ENCODE data around the gene ROM1.

Gene ROM1

GRCh38 chr11:62664405-62665074, 51.5 kb downstream of the ROM1 start:
- Histone ChIP-seq H3K27ac (ENCODE audit: poor library complexity, severe bottlenecking) (peak overlapping the region; percentile 84), H3K9me3 (ENCODE audit: severe bottlenecking) (no peaks in the 10 kb centered on the region), H3K27me3 (ENCODE audit: insufficient read depth, poor library complexity, severe bottlenecking) (no peaks in the 10 kb centered on the region), H3K36me3 (ENCODE audit: low read depth) (peaks cover 32% of the 10 kb centered on the region), H3K4me1 (ENCODE audit: insufficient read depth, poor library complexity, severe bottlenecking) (no peaks in the 10 kb centered on the region), H3K4me3 (ENCODE audit: severe bottlenecking) (peak overlapping the region; percentile 88)
- TF ChIP-seq CTCF (IDR thresholded peaks at IDR 0.05; ENCODE audit: poor library complexity, severe bottlenecking) = no peak
- peak; percentile 51 for ATAC-seq (ENCODE audit: low read depth)
- peak; percentile 72 for DNase-seq (ENCODE audit: low spot score)
